ENCODE data around the gene NSMCE1. TPM values are rescaled to one million over a fixed set of nuclear protein-coding genes. Genes with fewer than 3 reads are reported as not detected.
"Not testable (repeated sequence)": the region's sequence is repeated elsewhere in the genome, so short reads cannot be mapped to it uniquely, and the experiment has no call there.

The NSMCE1 gene
- total RNA-seq, 2 experiments from 2014 or later: 69.0 to 75.6 TPM

- H3K27me3 Mint-ChIP-seq: no peaks in the 10 kb centered on the region
- no peak overlapping the region for H3K27ac Mint-ChIP-seq
- no peak for ATAC-seq (ENCODE audit: low read depth)
- H3K4me3 Mint-ChIP-seq: no peak overlapping the region
- POLR2A ChIA-PET: interaction anchor here (0.8 kb wide), 1 partner anchor 11 kb away, joined by 3 read pairs; the partner anchor contains the start of gene NSMCE1
- DNase-seq: no peak
- peaks cover 45% of the 10 kb centered on the region for H3K4me1 Mint-ChIP-seq
- no peaks in the 10 kb centered on the region for H3K9me3 Mint-ChIP-seq
- peaks cover 48% of the 10 kb centered on the region for H3K36me3 Mint-ChIP-seq
These were observed 11.3 kb downstream of the NSMCE1 start for GRCh38 chr16:27257271-27257670.

- POLR2A ChIA-PET: interaction anchor here (0.8 kb wide), 1 partner anchor 12 kb away, joined by 3 read pairs; the partner anchor contains the start of gene NSMCE1
- no peak overlapping the region for H3K4me3 Mint-ChIP-seq
- no peak for ATAC-seq (ENCODE audit: low read depth)
- no peak for DNase-seq
- peaks cover 50% of the 10 kb centered on the region for H3K36me3 Mint-ChIP-seq
- no peak overlapping the region for H3K27ac Mint-ChIP-seq
- H3K27me3 Mint-ChIP-seq: no peaks in the 10 kb centered on the region
- no peaks in the 10 kb centered on the region for H3K9me3 Mint-ChIP-seq
- peaks cover 48% of the 10 kb centered on the region for H3K4me1 Mint-ChIP-seq
These were observed 11.7 kb downstream of the NSMCE1 start for GRCh38 chr16:27256861-27257260.

GRCh38 chr16:27254262-27254811, 14.2 kb downstream of the NSMCE1 start:
- Mint-ChIP-seq H3K4me1 (peaks cover 51% of the 10 kb centered on the region), H3K36me3 (peaks cover 53% of the 10 kb centered on the region), H3K27ac (peak overlapping the region; percentile 78), H3K9me3 (no peaks in the 10 kb centered on the region), H3K27me3 (no peaks in the 10 kb centered on the region), H3K4me3 (peak overlapping the region; percentile 48)
- DNase-seq (no peak), ATAC-seq (ENCODE audit: low read depth) (peak; percentile 65)
- POLR2A ChIA-PET: interaction anchor here (0.8 to 1.7 kb wide), 7 partner anchors 10 to 65 kb away, joined by 3 to 7 read pairs (median 3); no protein-coding TSS in a partner anchor

- peaks cover 51% of the 10 kb centered on the region for H3K4me1 Mint-ChIP-seq
- H3K27me3 Mint-ChIP-seq: no peaks in the 10 kb centered on the region
- peak overlapping the region; percentile 66 for H3K4me3 Mint-ChIP-seq
- DNase-seq: no peak
- H3K9me3 Mint-ChIP-seq: no peaks in the 10 kb centered on the region
- peaks cover 52% of the 10 kb centered on the region for H3K36me3 Mint-ChIP-seq
- peak; percentile 32 for ATAC-seq (ENCODE audit: low read depth)
- H3K27ac Mint-ChIP-seq: peak overlapping the region; percentile 78
- POLR2A ChIA-PET: interaction anchor here (1.2 to 1.7 kb wide), 6 partner anchors 15 to 57 kb away, joined by 3 to 7 read pairs (median 4); partner anchors contain the start of gene NSMCE1
These were observed 15.0 kb downstream of the NSMCE1 start for GRCh38 chr16:27253526-27253930.

- Mint-ChIP-seq H3K4me1 (peaks cover 49% of the 10 kb centered on the region), H3K9me3 (no peaks in the 10 kb centered on the region), H3K4me3 (peak overlapping the region; percentile 8), H3K27me3 (no peaks in the 10 kb centered on the region), H3K27ac (no peak overlapping the region), H3K36me3 (peaks cover 57% of the 10 kb centered on the region)
- DNase-seq (no peak), ATAC-seq (ENCODE audit: low read depth) (no peak)
- POLR2A ChIA-PET: interaction anchor here (1.4 to 1.8 kb wide), 2 partner anchors 15 to 17 kb away, joined by 3 to 5 read pairs; partner anchors contain the start of gene NSMCE1
These were observed 16.4 kb downstream of the NSMCE1 start for GRCh38 chr16:27252206-27252585.

- Mint-ChIP-seq H3K27ac (no peak overlapping the region), H3K27me3 (no peaks in the 10 kb centered on the region), H3K4me3 (no peak overlapping the region), H3K36me3 (peaks cover 54% of the 10 kb centered on the region), H3K4me1 (peaks cover 53% of the 10 kb centered on the region), H3K9me3 (no peaks in the 10 kb centered on the region)
- POLR2A ChIA-PET: interaction anchor here (1.8 kb wide), 1 partner anchor 17 kb away, joined by 5 read pairs; the partner anchor contains the start of gene NSMCE1
- ATAC-seq (ENCODE audit: low read depth) (no peak), DNase-seq (no peak)
These were observed 16.9 kb downstream of the NSMCE1 start for GRCh38 chr16:27251541-27252205.

GRCh38 chr16:27248886-27249285, 19.7 kb downstream of the NSMCE1 start:
- not testable (repeated sequence) for DNase-seq; ATAC-seq (ENCODE audit: low read depth); H3K27ac Mint-ChIP-seq; H3K27me3 Mint-ChIP-seq; H3K4me3 Mint-ChIP-seq; H3K9me3 Mint-ChIP-seq
- Mint-ChIP-seq H3K36me3 (peaks cover 52% of the 10 kb centered on the region), H3K4me1 (peaks cover 59% of the 10 kb centered on the region)
- POLR2A ChIA-PET: interaction anchor here (0.7 kb wide), 1 partner anchor 23 kb away, joined by 6 read pairs; no protein-coding TSS in a partner anchor

GRCh38 chr16:27248036-27248435, 20.5 kb downstream of the NSMCE1 start:
- ATAC-seq (ENCODE audit: low read depth) (no peak), DNase-seq (no peak)
- Mint-ChIP-seq H3K36me3 (peaks cover 49% of the 10 kb centered on the region), H3K4me1 (peaks cover 58% of the 10 kb centered on the region), H3K27ac (no peak overlapping the region), H3K9me3 (no peaks in the 10 kb centered on the region), H3K4me3 (no peak overlapping the region), H3K27me3 (no peaks in the 10 kb centered on the region)
- POLR2A ChIA-PET: interaction anchor here (0.6 to 0.7 kb wide), 2 partner anchors 22 to 61 kb away, joined by 4 to 6 read pairs; no protein-coding TSS in a partner anchor

- H3K4me3 Mint-ChIP-seq; H3K27me3 Mint-ChIP-seq; DNase-seq; ATAC-seq (ENCODE audit: low read depth); H3K9me3 Mint-ChIP-seq; H3K27ac Mint-ChIP-seq: not testable (repeated sequence)
- POLR2A ChIA-PET: interaction anchor here (0.9 to 1.7 kb wide), 2 partner anchors 12 to 21 kb away, joined by 4 to 5 read pairs; partner anchors contain the start of gene NSMCE1
- H3K36me3 Mint-ChIP-seq: peaks cover 47% of the 10 kb centered on the region
- H3K4me1 Mint-ChIP-seq: peaks cover 65% of the 10 kb centered on the region
These were observed 21.5 kb downstream of the NSMCE1 start for GRCh38 chr16:27247076-27247475.

- no peaks in the 10 kb centered on the region for H3K27me3 Mint-ChIP-seq
- peaks cover 65% of the 10 kb centered on the region for H3K4me1 Mint-ChIP-seq
- H3K9me3 Mint-ChIP-seq: no peaks in the 10 kb centered on the region
- H3K27ac Mint-ChIP-seq: no peak overlapping the region
- no peak overlapping the region for H3K4me3 Mint-ChIP-seq
- H3K36me3 Mint-ChIP-seq: peaks cover 47% of the 10 kb centered on the region
- POLR2A ChIA-PET: interaction anchor here (0.9 to 1.7 kb wide), 2 partner anchors 11 to 22 kb away, joined by 4 to 5 read pairs; partner anchors contain the start of gene NSMCE1
- DNase-seq (no peak), ATAC-seq (ENCODE audit: low read depth) (no peak)
These were observed 22.1 kb downstream of the NSMCE1 start for GRCh38 chr16:27246439-27246838.

GRCh38 chr16:27245276-27246172, 23.0 kb downstream of the NSMCE1 start:
- ATAC-seq (ENCODE audit: low read depth): no peak
- peaks cover 47% of the 10 kb centered on the region for H3K36me3 Mint-ChIP-seq
- H3K4me3 Mint-ChIP-seq: no peak overlapping the region
- no peak for DNase-seq
- no peaks in the 10 kb centered on the region for H3K9me3 Mint-ChIP-seq
- H3K27me3 Mint-ChIP-seq: no peaks in the 10 kb centered on the region
- peaks cover 70% of the 10 kb centered on the region for H3K4me1 Mint-ChIP-seq
- H3K27ac Mint-ChIP-seq: peak overlapping the region; percentile 32
- POLR2A ChIA-PET: interaction anchor here (0.6 to 16.5 kb wide), 3 partner anchors 9 to 73 kb away, joined by 3 to 275 read pairs (median 4); partner anchors contain the start of gene NSMCE1

- Mint-ChIP-seq H3K4me3 (peak overlapping the region; percentile 83), H3K9me3 (no peaks in the 10 kb centered on the region), H3K27me3 (no peaks in the 10 kb centered on the region), H3K27ac (peak overlapping the region; percentile 91), H3K36me3 (peaks cover 38% of the 10 kb centered on the region), H3K4me1 (peaks cover 73% of the 10 kb centered on the region)
- POLR2A ChIA-PET: interaction anchor here (0.8 to 16.5 kb wide), 3 partner anchors 9 to 75 kb away, joined by 3 to 275 read pairs (median 4); no protein-coding TSS in a partner anchor
- ATAC-seq (ENCODE audit: low read depth) (no peak), DNase-seq (peak; percentile 25)
These were observed 24.2 kb downstream of the NSMCE1 start for GRCh38 chr16:27244363-27244755.
